B cell (primary cell): ENCODE measurements around the gene BEST1. TPM values are rescaled to one million over a fixed set of nuclear protein-coding genes. Genes with fewer than 3 reads are reported as not detected.

ENCODE experiments used
- ATAC-seq: fragments of 200-7000 bp; cut with Tn5 transposase; one replicate; pipeline ENCODE4 v1.10.0; 2021; ENCODE audit warnings: low read depth, mild to moderate bottlenecking, moderate number of reproducible peaks, moderate library complexity
- CTCF ChIA-PET: fragments of 350-600 bp; sonication (Branson Sonifier 250); formaldehyde crosslinking; loops from one replicate; lab custom pipeline; 2021; ENCODE audit warnings: antibody characterized with exemption, inconsistent platforms; lab: Charles Lee
- POLR2A ChIA-PET: fragments of 350-600 bp; sonication (Branson Sonifier 250); formaldehyde crosslinking; loops from one replicate; lab custom pipeline; 2021; ENCODE audit warnings: antibody characterized with exemption; lab: Charles Lee
- DNase-seq: peaks from one replicate; pipeline ENCODE4 v3.0.0; 2013
- H2AFZ ChIP-seq: 2 replicates; pipeline ENCODE4 v1.6.1; 2012; ENCODE audit warnings: mild to moderate bottlenecking, low read depth, low read length; ENCODE audit not compliant: insufficient read depth, poor library complexity, severe bottlenecking
- H3K27ac ChIP-seq, 2 donors: 1 replicate in 1 of 2; 2 replicates in 1 of 2; pipeline ENCODE4 v1.5.1; 2012 to 2013; ENCODE audit warnings: low read length in 2 of 2, mild to moderate bottlenecking in 2 of 2, moderate library complexity in 1 of 2
- H3K27me3 ChIP-seq, 4 experiments: fragments of 200-600 bp in 1 of 4; sonication (generic) in 1 of 4; replicated peaks in 1 of 4; 1 replicate in 2 of 4; 2 replicates in 2 of 4; pipeline versions ENCODE4 v1.6.1 to v1.7.0; 2013 to 2016; ENCODE audit warnings: low read length in 3 of 4, mild to moderate bottlenecking in 2 of 4, mixed read lengths in 1 of 4, moderate library complexity in 1 of 4; ENCODE audit not compliant: insufficient read depth in 4 of 4, control insufficient read depth in 3 of 4; ENCODE audit errors: control extremely low read depth in 1 of 4
- H3K36me3 ChIP-seq, 2 experiments: replicated peaks in 1 of 2; 1 replicate in 1 of 2; 2 replicates in 1 of 2; pipeline versions ENCODE4 v1.6.1 to v1.7.1; 2013; ENCODE audit warnings: low read length in 1 of 2; ENCODE audit not compliant: insufficient read depth in 2 of 2, control insufficient read depth in 1 of 2; ENCODE audit errors: control extremely low read depth in 1 of 2, extremely low read depth in 1 of 2
- H3K4me1 ChIP-seq, 2 donors: fragments of 200-600 bp in 1 of 2; sonication (generic) in 1 of 2; 1 replicate in 1 of 2; 2 replicates in 1 of 2; pipeline versions ENCODE4 v1.5.1 to v1.6.1; 2013 to 2017; ENCODE audit warnings: low read length in 2 of 2; ENCODE audit not compliant: control insufficient read depth in 2 of 2, insufficient read depth in 2 of 2
- H3K4me2 ChIP-seq: replicated peaks from 2 replicates; pipeline ENCODE3; 2012; ENCODE audit warnings: mild to moderate bottlenecking, low read depth, low read length; ENCODE audit not compliant: poor library complexity, severe bottlenecking
- H3K4me3 ChIP-seq, 5 experiments: fragments of 200-600 bp in 1 of 5; sonication (generic) in 1 of 5; 1 replicate in 3 of 5; 2 replicates in 2 of 5; pipeline versions ENCODE4 v1.5.1 to v1.7.0; 2011 to 2016; ENCODE audit warnings: low read length in 4 of 5, mild to moderate bottlenecking in 4 of 5, low read depth in 2 of 5, control low read depth in 1 of 5, moderate library complexity in 1 of 5; ENCODE audit not compliant: insufficient read depth in 1 of 5; ENCODE audit errors: control extremely low read depth in 1 of 5, extremely low read depth in 1 of 5
- H3K79me2 ChIP-seq: fragments of 200-600 bp; sonication (generic); one replicate; pipeline ENCODE4 v1.6.0; 2016; ENCODE audit warnings: low read length; ENCODE audit not compliant: control insufficient read depth, insufficient read depth
- H3K9ac ChIP-seq: fragments of 200-600 bp; sonication (generic); 2 replicates; pipeline ENCODE4 v1.6.1; 2017; ENCODE audit warnings: mild to moderate bottlenecking, low read length, moderate library complexity
- H3K9me3 ChIP-seq, 3 donors: one replicate each; pipeline versions ENCODE4 v1.6.1 to v1.7.1; 2013; ENCODE audit warnings: low read length in 2 of 3; ENCODE audit not compliant: control insufficient read depth in 2 of 3, insufficient read depth in 1 of 3; ENCODE audit errors: control extremely low read depth in 1 of 3
- H4K20me1 ChIP-seq: 2 replicates; pipeline ENCODE4 v1.6.0; 2012; ENCODE audit warnings: mild to moderate bottlenecking, low read length; ENCODE audit not compliant: insufficient read depth, control insufficient read depth, poor library complexity, severe bottlenecking
- H3K27ac Mint-ChIP-seq: one replicate; pipeline ENCODE4 v1.8.0; 2021; ENCODE audit warnings: mixed read lengths
- H3K27me3 Mint-ChIP-seq: one replicate; pipeline ENCODE4 v1.8.0; 2021; ENCODE audit warnings: mixed read lengths
- H3K4me1 Mint-ChIP-seq: one replicate; pipeline ENCODE4 v1.8.0; 2021; ENCODE audit warnings: mixed read lengths
- H3K4me3 Mint-ChIP-seq: one replicate; pipeline ENCODE4 v1.8.0; 2021; ENCODE audit warnings: mixed read lengths
- H3K9me3 Mint-ChIP-seq: one replicate; pipeline ENCODE4 v1.8.0; 2022; ENCODE audit warnings: mixed read lengths; ENCODE audit not compliant: insufficient read depth
- CTCF ChIP-seq: fragments of 200-600 bp; IDR thresholded peaks from one replicate; pipeline ENCODE4 v1.8.0; 2022; ENCODE audit warnings: antibody characterized with exemption, mild to moderate bottlenecking
- EZH2 ChIP-seq: IDR thresholded peaks from 2 replicates; pipeline ENCODE4 v1.6.1; 2012; ENCODE audit warnings: borderline replicate concordance, low read depth, mild to moderate bottlenecking, moderate library complexity, low read length; ENCODE audit not compliant: insufficient read depth, poor library complexity, severe bottlenecking
- WGBS: methylation state at CpG from one replicate; pipeline ENCODE4 v1.1.5; 2013; ENCODE audit warnings: missing lambda C conversion rate; ENCODE audit not compliant: insufficient coverage; 5-methylcytosine and 5-hydroxymethylcytosine counted together
- intact Hi-C: fragments of 100-400 bp; cut with micrococcal nuclease; formaldehyde crosslinking; loops from one replicate; pipeline ENCODE4 v1.10.0; 2022
- polyA plus RNA-seq: library from polyadenylated mRNA; depleted of rRNA; stranded (reverse); fragments of >200 nt; gene quantifications from 2 replicates; pipeline ENCODE4 v1.2.3, GENCODE V29; 2012
- total RNA-seq, 2 donors: library from RNA; stranded (reverse); fragments of 120-200 nt in 1 of 2; gene quantifications; 1 replicate in 1 of 2; 2 replicates in 1 of 2; pipeline versions ENCODE4 v1.2.3 to v1.2.4, GENCODE V29; 2013 to 2022

The BEST1 gene
- total and polyA plus RNA-seq, 2 donors (not counting 1 experiment from before 2014, with no cell fraction given), result 0.07 to 0.99 TPM

- POLR2A ChIA-PET, result interaction anchor here (0.5 kb wide), 1 partner anchor 22 kb away, joined by 6 read pairs; no protein-coding TSS in a partner anchor
- no peak overlapping the region for H3K4me3 Mint-ChIP-seq
Observed at GRCh38 chr11:61910187-61911127, 39.7 kb upstream of the BEST1 start.

More at GRCh38 chr11:61910187-61911127, 39.7 kb upstream of the BEST1 start:
- Mint-ChIP-seq H3K27me3 (peaks cover 18% of the 10 kb centered on the region), H3K9me3 (no peaks in the 10 kb centered on the region), H3K27ac (no peak overlapping the region), H3K4me1 (no peaks in the 10 kb centered on the region)
- H3K27ac ChIP-seq, result no peak overlapping the region
- ATAC-seq, result no peak
- no peaks in the 10 kb centered on the region for H3K9me3 ChIP-seq
- H3K4me1 ChIP-seq, result peaks cover 0 to 3% of the 10 kb centered on the region in 2 donors
- CTCF ChIA-PET, result interaction anchor here (1.7 kb wide), 1 partner anchor 171 kb away, joined by 4 read pairs; no protein-coding TSS in a partner anchor
- H3K36me3 ChIP-seq, result no peaks in the 10 kb centered on the region
- TF ChIP-seq EZH2 (no peak), CTCF (no peak)
- no peak for DNase-seq
- no peak overlapping the region for H3K4me2 ChIP-seq
- peaks cover 0 to 9% (median 0%) of the 10 kb centered on the region in 4 experiments for H3K27me3 ChIP-seq
- H3K4me3 ChIP-seq, result no peak overlapping the region
- no peak overlapping the region for H3K9ac ChIP-seq
- 95% methylated on average over 13 of the region's 13 CpGs for WGBS
- no peaks in the 10 kb centered on the region for H3K79me2 ChIP-seq
- no peak overlapping the region for H2AFZ ChIP-seq
- no peaks in the 10 kb centered on the region for H4K20me1 ChIP-seq
- intact Hi-C loops, result no loop called here
